Endothelial cell (in vitro differentiated cells): ENCODE measurements around the gene TNIP1. TPM values are rescaled to one million over a fixed set of nuclear protein-coding genes. Genes with fewer than 3 reads are reported as not detected.

ENCODE experiments used
- DNase-seq: peaks from one replicate; pipeline ENCODE4 v3.0.0; 2021; ENCODE audit warnings: low spot score
- H3K27ac Mint-ChIP-seq: one replicate; pipeline ENCODE4 v1.8.0; 2021; ENCODE audit warnings: mixed read lengths, inconsistent platforms; ENCODE audit not compliant: unreplicated experiment
- H3K27me3 Mint-ChIP-seq: one replicate; pipeline ENCODE4 v1.8.0; 2021; ENCODE audit warnings: mild to moderate bottlenecking, moderate library complexity, mixed read lengths, inconsistent platforms; ENCODE audit not compliant: unreplicated experiment
- H3K36me3 Mint-ChIP-seq: one replicate; pipeline ENCODE4 v1.8.0; 2021; ENCODE audit warnings: mild to moderate bottlenecking, low read depth, mixed read lengths, inconsistent platforms; ENCODE audit not compliant: unreplicated experiment
- H3K4me1 Mint-ChIP-seq: one replicate; pipeline ENCODE4 v1.8.0; 2021; ENCODE audit warnings: mild to moderate bottlenecking, mixed read lengths, inconsistent platforms; ENCODE audit not compliant: unreplicated experiment
- H3K4me3 Mint-ChIP-seq: one replicate; pipeline ENCODE4 v1.8.0; 2021; ENCODE audit warnings: mild to moderate bottlenecking, mixed read lengths, inconsistent platforms; ENCODE audit not compliant: unreplicated experiment
- H3K9me3 Mint-ChIP-seq: one replicate; pipeline ENCODE4 v1.8.0; 2021; ENCODE audit warnings: mixed read lengths, inconsistent platforms; ENCODE audit not compliant: unreplicated experiment
- total RNA-seq: library from RNA; stranded (reverse); fragmentation: NEBNext Ultra II Directional; extraction: Animal tissue kit (Norgen Biotek cat#: 25700); gene quantifications from one replicate; pipeline ENCODE4 v1.2.1, GENCODE V29; 2021; ENCODE audit not compliant: unreplicated experiment
- TF ChIP-seq, protein P1 (sequence below): fragments of 200-600 bp; sonication (generic); IDR thresholded peaks from one replicate; pipeline ENCODE4 v1.5.0; 2021; ENCODE audit warnings: antibody characterized with exemption; ENCODE audit not compliant: unreplicated experiment

TNIP1 gene
- total RNA-seq, 1 donor from 2014 or later = 76.0 TPM

DNA sequence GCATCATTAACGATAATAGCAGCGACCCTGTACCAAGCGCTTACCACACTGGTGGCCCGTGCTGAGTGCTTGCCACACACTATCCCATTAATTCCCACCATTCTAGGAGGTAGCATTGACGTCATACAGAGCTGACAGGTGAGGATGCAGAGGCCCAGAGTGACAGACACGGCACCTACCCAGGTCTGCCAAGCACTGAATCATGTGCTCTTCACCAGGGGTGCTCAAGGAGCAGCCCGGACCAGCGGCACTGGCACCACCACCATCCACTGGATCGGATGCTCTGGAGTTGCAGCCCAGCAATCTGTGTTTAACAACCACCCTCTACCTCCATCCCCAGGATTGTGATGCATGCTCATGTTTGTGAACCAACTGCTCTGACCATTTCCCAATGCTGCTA is 3.4 kb downstream of the TNIP1 start:
- Mint-ChIP-seq H3K9me3 (no peaks in the 10 kb centered on the region), H3K27ac (no peak overlapping the region), H3K27me3 (peaks cover 13% of the 10 kb centered on the region), H3K36me3 (peaks cover 20% of the 10 kb centered on the region), H3K4me3 (no peak overlapping the region), H3K4me1 (peaks cover 24% of the 10 kb centered on the region)
- no peak for DNase-seq
- TF ChIP-seq, protein P1, sequence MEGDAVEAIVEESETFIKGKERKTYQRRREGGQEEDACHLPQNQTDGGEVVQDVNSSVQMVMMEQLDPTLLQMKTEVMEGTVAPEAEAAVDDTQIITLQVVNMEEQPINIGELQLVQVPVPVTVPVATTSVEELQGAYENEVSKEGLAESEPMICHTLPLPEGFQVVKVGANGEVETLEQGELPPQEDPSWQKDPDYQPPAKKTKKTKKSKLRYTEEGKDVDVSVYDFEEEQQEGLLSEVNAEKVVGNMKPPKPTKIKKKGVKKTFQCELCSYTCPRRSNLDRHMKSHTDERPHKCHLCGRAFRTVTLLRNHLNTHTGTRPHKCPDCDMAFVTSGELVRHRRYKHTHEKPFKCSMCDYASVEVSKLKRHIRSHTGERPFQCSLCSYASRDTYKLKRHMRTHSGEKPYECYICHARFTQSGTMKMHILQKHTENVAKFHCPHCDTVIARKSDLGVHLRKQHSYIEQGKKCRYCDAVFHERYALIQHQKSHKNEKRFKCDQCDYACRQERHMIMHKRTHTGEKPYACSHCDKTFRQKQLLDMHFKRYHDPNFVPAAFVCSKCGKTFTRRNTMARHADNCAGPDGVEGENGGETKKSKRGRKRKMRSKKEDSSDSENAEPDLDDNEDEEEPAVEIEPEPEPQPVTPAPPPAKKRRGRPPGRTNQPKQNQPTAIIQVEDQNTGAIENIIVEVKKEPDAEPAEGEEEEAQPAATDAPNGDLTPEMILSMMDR = no peak

DNA sequence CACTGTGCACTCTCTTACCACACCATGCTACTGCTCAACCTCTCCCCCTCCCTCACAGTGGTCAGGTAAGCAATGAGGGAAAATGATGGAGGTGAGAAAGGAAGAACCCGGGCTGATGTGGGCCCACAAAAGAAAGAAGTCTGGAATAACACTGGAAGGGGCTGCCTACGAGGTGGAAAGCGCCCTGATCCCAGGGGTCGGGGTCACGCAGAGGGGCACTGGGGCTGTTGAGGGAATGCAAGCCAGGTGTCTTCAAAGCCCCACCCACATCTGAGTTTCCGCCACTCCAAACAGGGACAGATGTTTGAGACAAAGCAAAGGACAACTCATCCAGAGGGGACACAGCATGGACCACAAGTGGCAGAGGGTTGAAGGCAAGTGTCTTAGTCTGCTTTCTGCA is 4.2 kb downstream of the TNIP1 start:
- Mint-ChIP-seq H3K27me3 (peaks cover 13% of the 10 kb centered on the region), H3K4me3 (no peak overlapping the region), H3K36me3 (peaks cover 19% of the 10 kb centered on the region), H3K9me3 (no peaks in the 10 kb centered on the region), H3K4me1 (peaks cover 25% of the 10 kb centered on the region), H3K27ac (no peak overlapping the region)
- TF ChIP-seq, protein P1 = no peak
- DNase-seq = no peak

DNA sequence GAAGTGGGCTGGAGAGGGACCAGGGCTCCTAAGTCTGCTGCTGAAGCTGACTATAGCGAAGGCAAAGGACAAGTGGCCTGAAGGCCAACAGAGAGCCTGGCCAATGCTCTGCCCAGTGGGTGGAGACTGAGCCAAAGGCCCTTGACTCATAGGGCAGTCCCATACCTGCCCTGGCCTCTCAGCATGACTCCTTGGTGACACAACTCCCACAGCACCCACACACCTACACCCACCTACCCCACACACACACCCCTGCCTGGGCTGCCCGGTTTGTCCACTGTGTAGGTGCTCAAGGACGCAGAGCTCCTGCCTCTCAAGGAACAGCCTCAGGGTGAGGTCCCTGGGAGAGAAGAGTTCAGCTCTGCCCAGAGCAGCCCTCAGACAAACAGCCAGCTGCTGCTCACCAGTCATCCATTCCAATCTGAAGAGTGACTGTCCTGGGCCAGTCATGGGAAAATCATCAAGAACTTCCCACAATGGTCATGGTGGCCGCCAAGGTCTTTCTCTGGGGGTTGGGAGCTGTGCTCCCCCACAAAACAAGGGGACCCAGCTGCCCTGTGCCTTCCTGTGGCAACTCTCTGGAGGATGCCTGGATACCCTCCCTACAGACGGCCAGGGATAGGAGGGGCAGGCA is 5.0 kb downstream of the TNIP1 start:
- Mint-ChIP-seq H3K9me3 (no peaks in the 10 kb centered on the region), H3K4me3 (no peak overlapping the region), H3K27ac (peak overlapping the region; percentile 48), H3K36me3 (peaks cover 22% of the 10 kb centered on the region), H3K27me3 (peaks cover 13% of the 10 kb centered on the region), H3K4me1 (peaks cover 27% of the 10 kb centered on the region)
- TF ChIP-seq, protein P1 = no peak
- DNase-seq = no peak

DNA sequence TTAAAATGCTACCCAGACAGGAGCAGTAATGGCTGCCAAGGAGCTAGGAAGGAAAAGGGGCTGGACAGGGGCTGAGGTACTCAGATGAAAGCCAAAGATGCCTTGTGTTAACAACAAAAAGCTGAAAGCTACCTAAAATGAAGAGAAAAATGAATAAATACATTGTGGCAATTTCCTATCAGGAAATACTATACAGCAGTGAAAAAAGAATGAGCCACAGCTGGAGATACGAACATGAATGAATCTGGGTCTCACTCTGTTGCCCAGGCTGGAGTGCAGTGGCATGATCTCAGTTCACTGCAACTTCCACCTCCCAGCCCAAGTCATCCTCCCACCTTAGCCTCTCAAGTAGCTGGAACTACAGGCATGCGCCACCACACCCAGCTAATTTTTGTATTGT is 6.3 kb downstream of the TNIP1 start:
- no peak overlapping the region for H3K4me3 Mint-ChIP-seq
- peaks cover 26% of the 10 kb centered on the region for H3K4me1 Mint-ChIP-seq
- peaks cover 27% of the 10 kb centered on the region for H3K36me3 Mint-ChIP-seq
- no peak overlapping the region for H3K27ac Mint-ChIP-seq
- H3K9me3 Mint-ChIP-seq = no peaks in the 10 kb centered on the region
- TF ChIP-seq, protein P1 = no peak
- peaks cover 8% of the 10 kb centered on the region for H3K27me3 Mint-ChIP-seq
- DNase-seq = no peak

DNA sequence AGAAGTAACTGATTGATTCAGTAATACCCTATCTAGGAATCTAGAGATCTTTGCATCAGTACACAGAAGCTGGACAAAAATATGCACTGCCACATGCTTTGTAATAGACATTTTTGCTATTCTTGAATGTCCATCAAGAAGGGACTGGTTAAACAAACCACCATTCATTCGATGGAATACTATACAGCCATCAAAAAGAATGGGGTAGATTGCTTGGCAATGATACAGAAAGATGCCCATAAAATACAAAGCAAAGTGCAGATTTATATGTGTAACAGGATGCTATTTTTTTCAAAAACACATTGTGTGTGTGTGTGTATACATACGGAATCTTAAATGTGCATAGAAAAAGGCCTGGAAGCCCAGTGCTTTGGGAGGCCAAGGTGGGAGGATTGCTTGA is 7.6 kb downstream of the TNIP1 start:
- H3K27ac Mint-ChIP-seq = no peak overlapping the region
- no peak for DNase-seq
- H3K36me3 Mint-ChIP-seq = peaks cover 24% of the 10 kb centered on the region
- TF ChIP-seq, protein P1 = no peak
- no peaks in the 10 kb centered on the region for H3K9me3 Mint-ChIP-seq
- no peak overlapping the region for H3K4me3 Mint-ChIP-seq
- H3K4me1 Mint-ChIP-seq = peaks cover 28% of the 10 kb centered on the region
- peaks cover 5% of the 10 kb centered on the region for H3K27me3 Mint-ChIP-seq
